Effector CD8-positive, alpha-beta T cell (primary cell): ENCODE results near the gene C17orf67.
A peak's percentile ranks its signal among the peaks of the same experiment; 100 is the strongest.

Experiments used
- DNase-seq: peaks from one replicate; lab custom pipeline; 2025; lab: John Stamatoyannopoulos, UW

The C17orf67 gene

DNA sequence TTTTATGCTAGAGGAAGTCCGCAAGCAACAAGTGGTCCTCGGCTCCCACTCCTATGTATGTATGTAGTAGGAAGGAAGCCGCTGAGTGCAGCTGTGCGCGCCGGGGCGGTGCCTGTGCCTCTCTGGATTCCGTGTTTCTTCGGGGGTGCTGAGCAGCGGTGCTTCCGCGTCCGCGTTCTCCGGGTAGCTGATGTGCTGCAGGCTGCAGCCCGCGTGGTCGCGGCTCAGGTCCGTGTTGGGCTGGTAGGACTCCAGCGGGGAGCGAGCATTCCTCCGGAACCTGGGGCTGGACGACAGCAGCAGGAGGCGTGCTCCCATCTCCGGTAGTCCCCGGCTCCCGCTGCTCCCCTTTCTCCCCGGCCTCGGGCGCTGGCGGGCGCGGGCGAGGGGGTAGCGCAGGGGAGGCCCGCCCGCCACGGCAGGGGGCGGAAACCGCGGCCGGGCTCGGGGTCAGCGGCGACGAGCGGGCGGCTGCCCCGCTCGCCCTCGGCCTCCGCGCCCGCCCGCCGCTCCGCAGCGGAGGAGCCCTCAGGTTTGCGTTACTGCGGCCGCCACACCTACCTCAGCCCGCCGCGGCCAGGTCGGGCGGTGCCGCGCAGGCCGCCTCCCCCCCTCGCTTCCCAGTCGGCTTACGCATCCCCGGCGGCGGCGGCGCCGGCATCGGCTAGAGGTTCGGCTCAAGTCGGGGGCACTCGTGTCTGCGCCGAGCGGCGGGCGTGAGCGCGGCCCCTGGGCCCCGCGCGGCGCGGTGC lies 487 bp downstream of the C17orf67 start:
- peak; percentile 47 for DNase-seq

DNA sequence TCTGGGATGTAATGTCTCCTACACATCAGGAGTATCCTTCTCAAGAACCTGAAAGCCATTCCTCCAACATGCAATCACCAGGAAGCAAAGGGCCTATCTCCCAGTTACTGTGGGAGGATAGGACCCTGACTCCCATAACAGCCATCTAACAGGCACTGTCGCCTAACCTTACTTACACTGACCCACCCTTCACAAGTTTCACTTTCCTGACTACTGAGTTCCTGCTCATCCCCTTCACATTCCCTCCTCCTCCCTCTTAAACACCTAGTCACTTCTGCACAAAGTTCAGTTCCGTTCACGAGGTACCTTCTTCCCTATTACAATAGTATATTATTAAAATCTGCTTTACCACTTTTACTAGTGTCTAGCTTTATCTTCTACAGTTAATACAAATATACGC lies 1.3 kb downstream of the C17orf67 start:
- DNase-seq = no peak

DNA sequence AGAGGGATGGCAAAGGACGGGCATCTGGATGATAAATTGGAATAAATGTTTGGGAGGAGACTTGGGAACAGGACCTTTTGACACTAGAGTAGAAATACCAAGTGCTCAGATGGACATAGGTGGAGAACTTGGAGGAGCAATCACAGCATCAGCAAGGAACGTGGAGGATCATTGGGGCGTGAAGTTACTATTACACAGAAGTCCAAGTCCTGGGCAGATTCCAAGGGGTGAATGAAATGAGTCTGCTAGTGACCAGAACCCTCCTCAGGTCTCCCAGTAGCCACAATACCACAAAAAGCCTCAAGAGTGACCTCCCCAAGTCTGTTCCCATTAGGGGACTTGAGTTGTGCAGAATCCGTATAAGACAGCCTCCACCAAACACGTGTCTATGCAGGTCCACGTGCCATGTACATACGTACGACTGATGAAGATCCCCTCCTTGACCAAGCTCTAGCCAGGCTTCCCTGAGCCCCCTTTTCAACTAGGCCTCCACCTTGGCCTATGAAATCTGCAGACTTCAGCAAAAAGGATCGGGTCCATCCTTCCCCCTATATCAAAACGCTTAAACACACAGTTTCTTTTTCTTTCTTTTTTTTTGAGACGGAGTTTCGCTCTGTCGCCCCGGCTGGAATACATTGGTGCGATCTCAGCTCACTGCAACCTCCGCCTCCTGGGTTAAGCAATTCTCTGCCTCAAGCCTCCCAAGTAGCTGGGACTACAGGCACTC lies 2.2 kb downstream of the C17orf67 start:
- no peak for DNase-seq

DNA sequence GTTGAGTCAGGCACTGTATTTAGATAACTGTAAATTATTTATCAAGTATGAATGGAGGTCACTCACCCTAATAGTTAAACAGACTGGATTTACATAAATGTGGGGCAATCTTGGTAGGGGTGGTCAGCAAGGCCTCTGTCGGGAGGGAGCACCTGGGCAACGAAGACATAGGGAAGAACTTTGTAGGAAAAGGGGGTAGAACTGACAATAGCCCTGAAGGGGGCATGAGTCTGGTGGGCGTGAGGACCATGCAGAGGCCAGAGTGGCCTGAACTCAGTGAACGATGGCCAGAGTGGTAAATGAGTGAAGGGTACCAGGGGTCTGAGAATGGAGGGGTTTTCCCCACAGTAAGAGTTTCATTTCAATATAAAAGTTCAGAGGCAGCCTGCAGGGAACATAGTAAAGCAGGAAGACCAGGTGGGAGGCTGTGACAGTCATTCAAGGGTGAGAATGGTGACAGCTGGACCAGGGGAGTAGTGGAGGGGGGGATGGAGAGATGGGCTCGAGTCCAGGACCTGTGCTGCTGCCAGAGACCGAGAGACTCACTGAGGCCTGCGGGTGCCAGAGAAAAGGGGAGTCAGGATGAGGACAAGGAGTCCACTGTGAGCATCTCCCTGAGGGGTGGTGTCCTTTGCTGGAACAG lies 2.9 kb downstream of the C17orf67 start:
- no peak for DNase-seq

DNA sequence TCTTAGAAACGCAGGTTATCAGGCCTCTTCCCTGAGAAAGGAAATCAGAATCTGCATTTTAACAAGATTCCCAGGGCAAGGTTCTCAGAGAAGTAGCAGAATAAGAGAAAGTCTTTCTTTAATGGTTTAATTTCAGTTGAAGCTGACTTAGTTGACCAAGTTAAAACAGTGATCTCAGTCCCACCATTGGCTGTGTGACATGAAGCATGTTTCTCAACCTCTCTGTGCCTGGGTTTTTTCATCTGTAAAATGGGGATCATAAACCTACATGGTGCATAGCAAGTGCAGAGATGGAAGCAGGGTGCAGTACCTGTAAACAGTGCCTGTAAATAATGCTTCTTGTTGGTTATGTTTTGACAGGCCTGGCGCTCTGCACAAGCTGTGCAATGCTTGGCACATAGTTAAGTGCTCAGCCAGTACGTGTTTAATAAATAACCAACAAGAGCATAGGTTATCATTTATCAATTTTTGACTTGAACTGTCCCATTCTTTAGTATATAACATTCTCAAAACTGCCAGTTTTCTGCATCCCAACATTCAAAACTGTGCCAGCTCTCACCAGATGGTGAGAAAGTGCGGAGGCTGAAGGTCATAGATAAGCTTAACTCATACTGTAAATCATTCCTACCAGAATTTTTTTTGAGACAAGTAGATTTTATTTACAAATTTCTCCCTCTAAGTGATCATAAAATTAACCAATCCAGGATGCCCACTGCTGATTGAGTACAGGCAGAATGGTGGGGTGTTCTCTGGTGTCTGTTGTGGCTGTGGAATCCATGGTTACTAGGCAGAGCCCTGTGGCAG lies 6.9 kb downstream of the C17orf67 start:
- DNase-seq = no peak

DNA sequence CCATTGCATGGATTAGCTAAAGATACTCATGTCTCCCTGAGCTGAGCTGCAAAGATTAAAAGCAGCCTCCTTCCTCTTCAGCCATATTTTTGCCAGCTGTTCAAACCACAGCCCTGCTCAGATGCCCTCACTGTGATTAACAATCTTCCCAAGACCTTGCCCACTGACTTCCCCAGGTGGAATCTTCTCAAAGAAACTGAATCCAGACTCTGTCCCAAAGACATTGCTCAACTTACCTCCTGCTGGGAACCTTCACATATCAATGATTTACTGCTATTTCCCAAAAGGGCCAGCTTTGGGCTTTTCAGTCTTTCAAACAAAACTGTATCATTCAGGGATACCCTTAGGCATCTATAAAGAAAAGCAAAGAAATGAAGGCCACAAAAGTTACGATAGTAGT lies 9.2 kb downstream of the C17orf67 start:
- DNase-seq = no peak

DNA sequence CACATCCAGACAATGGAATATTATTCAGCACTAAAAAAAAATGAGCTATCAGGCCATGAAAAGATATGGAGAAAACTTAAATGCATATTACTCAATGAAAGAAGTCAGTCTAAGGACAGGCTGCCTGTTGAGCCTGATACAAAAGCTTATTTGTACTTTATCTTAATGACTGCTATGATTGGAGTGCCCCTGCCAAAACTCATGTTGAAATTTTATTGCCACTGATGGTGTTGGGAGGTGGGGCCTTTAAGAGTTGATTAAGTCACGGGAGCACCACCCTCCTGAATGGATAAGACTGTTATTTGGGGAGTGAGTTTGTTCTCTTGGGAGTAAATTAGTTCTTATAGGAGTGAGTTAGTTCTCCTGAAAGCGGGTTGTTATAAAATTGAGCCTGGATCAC lies 9.9 kb downstream of the C17orf67 start:
- no peak for DNase-seq

DNA sequence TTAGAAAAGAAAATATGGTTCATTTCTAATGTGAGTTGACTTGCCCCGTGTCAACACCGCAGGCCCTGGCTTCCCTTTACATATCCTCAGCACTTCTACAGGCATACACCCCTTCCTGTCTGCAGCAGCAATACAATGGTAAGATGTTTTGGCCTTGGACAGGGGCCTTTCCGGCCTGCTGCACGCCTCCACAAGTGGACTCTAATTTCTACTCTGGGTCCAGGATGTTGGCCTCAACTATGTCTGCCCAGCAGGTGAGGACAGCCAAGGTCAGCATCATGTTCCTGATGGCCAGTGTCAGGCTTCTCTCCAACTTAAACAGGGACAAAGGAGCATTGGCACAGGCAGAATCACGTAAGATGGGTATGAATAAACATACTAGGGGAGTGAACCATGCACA lies 11.0 kb downstream of the C17orf67 start:
- no peak for DNase-seq

DNA sequence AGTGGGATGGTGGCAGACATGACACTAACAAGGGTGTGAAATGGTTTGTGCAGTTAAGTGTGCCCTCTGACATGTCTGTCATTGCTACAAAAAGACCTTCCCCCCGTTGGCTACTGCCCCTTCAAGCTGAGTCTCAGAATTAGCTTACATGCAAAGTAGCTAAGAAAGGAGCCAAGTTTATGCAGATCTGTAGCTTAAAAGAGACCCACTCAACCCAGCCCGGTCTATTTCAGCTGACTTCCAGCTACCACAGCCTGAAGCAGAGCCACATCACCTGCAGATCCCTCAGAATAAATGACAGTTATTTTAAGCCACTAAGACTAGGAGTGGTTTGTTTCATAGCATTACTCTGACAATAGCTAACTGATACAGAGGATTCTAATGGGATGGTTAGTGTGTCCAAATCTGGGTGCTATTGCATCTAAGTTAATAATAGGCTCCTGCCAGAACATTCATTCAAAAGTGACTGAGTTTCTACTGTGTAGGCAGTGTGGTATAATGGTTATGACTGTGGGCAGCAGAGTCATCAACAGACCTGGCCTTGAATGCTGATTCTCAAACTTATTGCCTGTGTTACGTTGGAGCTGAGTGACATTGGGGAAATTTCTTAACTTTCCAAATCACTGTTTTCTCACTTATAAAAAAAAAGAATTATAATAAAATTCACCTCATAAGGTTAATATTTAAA lies 11.7 kb downstream of the C17orf67 start:
- no peak for DNase-seq

DNA sequence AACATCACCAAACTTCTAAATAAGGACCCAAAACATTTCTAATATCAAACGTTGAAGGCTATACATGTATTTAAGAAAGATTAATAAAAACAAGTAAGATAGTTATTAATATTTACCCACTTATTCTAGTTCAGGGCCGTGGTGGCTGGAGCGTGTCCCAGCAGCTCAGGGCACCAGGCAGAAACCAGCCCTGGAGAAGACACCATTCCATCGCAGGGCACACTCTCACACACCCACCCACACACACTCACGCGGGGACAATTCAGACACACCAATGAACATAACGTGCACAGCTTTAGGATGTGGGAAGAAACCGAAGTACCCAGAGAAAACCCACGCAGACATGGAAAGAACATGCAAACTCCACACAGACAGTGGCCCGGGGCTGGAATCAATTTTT lies 13.5 kb downstream of the C17orf67 start:
- DNase-seq = no peak

DNA sequence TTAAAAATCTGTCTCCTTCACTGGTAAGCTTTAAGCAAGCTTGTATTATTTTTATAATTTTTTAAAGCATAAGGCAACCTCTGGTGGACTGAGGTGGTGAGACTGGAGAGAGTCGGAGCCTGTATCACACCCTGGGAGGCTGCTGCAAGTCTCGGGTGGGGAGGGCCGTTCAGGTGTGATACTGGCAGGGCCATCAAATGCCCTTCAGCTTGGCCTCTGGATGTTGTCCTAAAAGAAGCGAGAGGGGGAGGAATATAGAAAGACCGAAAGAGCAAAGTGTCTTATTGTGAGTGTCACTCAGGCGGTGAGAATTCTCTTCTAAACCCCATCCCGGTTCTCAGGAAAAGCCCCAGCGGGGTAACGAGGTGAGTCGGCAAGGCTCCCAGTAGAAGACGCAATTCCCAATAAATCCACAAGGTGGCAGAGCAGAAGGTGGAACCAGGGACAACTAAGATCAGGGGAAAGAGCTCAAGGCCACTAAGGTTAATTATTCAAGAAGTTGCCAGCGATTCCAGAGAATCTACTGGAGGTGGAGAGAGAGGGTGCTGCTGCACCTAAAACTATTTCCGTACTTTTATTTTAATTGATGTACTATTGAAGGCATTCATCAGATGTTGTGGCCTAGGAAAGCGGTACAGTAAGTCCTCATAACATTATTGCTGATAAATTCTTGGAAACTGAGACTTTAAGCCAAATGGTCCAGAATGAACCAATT lies 14.1 kb downstream of the C17orf67 start:
- peak; percentile 45 for DNase-seq

DNA sequence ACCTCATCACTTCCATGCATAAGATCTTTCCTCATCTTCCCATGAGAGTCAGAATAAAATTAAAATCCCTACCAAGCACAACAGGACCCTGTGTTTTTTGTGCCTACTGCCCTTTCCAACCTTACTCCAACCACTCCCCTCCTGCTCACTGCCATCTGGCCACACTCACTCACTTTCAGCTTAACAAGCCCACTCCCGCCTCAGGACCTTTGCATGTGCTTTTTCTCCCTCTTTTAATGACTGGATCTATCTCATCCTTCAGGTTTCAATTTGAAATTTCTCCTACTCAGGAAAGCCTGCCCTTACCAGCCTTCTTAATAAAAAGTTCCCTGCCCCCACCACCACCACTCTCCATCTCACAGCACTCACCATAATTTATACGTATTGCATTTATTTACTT lies 14.7 kb downstream of the C17orf67 start:
- no peak for DNase-seq

DNA sequence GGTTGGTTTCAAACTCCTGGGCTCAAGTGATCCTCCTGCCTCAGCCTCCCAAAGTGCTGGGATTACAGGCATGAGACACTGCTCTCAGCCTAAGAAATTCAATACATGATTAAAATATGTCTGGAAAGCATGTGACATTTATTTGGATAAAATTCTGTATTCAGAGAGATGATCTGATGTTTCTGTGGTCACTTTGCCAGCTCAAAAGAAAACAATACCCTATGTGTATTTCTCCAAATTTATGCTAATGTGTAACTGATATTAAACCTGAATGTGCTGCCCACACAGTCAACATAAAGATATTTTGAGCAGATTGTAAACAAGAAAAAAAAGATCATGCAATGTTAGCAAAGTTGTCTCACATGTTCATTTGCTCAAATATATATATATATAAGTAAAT lies 16.7 kb downstream of the C17orf67 start:
- no peak for DNase-seq

DNA sequence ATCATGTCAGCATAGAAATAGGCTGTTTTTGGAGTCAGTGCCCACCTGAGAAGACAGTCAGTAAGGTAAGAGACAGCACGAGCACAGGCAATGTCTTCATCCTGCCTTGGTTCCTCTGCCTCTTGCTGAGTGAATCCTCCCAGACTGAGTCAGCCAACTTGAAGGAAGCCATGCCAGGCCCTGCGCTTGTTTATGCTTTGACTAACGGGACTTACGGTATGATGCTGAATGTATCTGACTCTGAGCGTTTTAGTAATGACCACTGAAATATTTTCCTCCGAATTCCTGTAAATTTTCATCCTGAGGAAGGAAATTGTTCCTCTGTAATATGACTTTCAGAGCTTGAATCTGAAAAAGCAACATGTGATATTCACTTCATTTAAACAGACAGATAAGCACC lies 18.0 kb downstream of the C17orf67 start:
- DNase-seq = no peak

DNA sequence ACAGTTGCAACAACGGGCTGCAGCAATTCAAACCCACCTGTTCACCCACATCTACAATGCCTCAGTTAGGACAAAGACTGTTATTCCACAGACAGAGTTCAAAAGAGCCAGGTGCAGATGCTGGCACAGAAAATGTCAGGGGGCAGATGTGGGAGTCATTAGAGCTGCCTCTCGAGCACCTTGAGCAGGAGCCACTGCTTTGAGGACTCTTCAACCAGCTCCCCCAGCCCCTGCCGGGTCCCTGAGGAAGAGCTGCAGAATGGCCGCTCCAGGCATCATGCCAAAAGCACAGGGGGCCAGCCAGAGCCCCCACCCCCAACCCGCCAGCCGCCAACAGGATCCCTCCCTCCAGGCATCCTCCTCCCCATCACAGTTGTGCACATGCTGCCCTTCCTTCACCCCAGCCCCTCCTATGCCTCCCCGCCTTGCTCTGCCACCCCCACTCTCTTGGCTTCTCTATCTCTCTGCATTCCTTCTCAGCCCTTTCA lies 20.8 kb downstream of the C17orf67 start:
- no peak for DNase-seq

DNA sequence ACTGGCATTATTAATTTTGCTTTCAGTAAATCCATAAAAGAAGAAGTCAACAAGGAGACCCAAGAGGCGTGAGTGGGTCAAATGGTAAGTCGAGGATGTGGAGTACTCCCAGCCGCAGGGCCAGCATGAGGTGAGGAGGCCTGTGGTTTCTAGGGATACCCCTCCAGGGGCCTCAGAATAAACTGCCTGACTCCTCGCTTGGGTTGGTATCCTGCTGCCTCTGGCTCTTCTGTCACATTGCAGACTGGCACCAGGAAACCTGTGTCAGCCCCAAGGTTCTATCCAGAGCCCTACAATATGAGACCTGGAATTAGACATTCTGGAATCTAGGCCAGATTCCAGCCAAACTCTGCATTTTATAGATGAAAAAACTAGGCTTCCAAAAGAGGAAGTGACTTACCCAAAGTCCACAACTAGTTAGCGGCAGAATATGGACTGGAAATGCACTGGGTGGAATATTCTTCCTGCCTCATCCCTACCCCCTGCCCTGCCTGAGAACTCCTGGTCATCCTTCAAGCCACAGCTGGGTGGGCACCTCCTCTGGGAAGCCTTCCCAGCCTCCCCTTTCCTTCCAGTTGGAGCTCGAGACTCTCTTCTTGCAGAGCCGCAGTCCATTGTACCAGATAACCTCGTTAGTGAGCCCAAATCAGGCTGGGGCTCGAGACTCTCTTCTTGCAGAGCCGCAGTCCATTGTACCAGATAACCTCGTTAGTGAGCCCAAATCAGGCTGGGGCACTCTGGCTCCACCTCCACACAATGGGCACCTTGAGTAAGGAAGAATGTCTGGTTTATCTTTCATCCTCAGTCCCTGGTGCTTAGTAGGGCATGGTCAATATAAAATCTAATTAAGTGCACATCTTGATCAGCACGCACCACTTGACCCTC lies 22.6 kb downstream of the C17orf67 start:
- no peak for DNase-seq

DNA sequence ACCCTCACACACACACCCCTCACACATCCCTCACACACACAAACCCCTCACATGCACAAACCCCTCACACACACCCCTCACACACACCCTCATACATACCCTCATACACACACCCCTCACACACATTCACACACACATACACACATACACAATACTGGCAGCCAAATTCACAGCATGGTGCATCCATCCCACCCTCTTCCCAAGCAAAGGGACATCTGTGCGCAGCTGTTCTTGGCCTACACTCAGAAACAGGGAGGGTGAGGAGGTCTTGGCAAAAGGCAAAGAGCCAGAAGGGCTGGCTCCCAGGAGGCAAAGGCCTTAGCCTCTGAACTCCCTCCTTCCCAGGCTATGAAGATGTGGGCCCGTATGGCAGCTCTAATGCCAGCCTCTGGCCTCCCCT lies 23.4 kb downstream of the C17orf67 start:
- no peak for DNase-seq

DNA sequence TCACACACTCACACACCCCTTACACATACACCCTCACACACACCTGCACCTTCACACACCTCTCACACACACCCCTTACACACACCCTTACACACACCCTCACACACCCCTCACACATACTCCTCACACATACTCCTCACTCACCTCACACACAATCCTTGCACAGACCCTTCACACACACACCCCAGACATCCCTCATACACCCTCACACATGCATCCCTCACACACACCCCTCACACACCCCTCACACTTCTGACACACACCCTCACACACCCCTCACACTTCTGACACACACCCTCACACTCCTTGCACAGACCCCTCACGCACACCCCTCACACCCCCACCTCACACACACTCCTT lies 23.9 kb downstream of the C17orf67 start:
- DNase-seq = no peak

DNA sequence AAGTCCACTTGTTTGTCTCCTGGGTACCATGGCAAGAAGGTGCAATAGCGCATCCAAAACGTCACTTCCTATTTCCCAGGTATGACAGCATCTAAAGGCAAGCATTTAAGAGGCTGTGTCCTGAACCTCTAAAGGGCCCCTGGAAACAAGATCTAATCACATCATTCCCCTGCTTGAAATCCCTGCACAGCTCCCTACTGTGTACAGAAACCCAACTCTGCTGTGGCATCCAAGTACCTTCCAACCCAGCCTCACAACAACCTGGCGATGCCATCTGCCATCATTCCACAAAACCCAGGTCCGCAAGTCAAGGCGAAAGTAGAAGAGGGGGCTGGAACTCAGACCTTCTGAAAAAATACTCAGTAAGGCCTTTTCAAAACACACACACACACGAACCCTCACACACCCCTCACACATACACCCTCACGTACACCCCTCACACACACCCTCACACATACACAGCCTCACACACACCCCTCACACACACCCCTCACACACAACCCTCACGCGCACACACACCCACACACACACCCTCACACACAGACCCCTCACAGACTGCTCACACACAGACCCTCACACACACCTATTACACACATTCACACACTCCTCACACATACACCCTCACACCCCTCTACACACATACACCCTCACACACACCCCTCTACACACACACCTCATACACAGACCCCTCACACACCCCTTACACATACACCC lies 24.5 kb downstream of the C17orf67 start:
- DNase-seq = no peak
